ENCODE data around the gene EFHC2.
"Not testable (repeated sequence)": the region's sequence is repeated elsewhere in the genome, so short reads cannot be mapped to it uniquely, and the experiment has no call there.

The EFHC2 gene

DNA sequence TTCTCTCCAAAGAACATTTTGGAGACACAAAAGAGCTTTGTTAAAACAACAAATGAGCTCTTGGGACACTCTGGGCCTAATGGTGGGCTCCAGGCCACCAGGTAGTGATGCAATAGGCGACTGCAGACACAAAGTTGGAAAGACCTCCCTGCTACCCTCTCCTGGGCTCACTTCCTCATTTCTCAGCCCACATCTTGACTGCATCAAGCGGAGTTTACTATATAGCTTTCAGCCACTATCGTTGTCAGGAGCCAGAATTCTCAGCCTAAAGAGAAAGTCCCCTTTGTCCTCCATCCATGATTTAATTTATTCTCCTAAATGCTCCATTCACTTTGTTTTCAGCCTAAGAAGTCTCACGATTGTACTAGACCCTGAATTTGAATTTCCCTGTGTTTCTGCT lies 114.9 kb downstream of the EFHC2 start:
- no peak for DNase-seq

DNA sequence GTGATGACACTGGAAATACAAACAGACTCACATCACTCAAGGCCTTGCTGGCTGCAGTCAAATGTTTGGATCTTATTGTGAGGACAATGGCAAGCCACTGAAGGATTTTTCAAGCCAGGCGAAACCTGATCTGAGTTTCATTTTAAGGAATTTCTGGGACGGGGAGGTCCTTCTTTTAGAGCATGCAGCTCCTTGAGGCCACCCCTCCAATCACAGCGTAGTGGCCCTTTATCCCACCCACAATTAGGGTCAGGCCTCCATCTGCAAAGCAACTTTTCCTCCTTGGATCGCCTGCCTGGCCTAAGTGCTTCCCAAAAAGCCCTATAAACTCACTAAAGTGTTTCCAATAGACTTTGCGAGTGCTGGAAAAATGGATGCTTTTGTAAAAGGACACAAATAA lies 115.5 kb downstream of the EFHC2 start:
- no peak for DNase-seq

DNA sequence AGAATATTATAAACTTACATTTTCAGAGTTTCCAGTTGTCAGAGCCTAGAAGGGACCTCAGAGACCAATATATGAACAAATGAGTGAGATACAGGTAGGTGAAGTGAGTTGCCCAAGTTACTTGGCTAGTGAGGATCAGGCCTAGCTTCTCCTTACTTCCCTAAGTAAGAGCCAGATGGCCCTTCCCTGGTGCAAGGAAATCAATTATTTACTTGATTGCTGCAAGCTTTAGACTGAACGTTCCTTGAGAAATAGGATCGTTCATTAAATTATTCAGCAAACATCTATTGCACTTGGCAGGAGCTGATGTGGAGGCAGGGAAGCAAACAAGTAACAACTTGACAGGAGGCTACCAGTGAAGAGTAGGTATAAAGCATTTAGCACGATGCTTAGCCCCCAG lies 117.8 kb downstream of the EFHC2 start:
- DNase-seq = no peak

DNA sequence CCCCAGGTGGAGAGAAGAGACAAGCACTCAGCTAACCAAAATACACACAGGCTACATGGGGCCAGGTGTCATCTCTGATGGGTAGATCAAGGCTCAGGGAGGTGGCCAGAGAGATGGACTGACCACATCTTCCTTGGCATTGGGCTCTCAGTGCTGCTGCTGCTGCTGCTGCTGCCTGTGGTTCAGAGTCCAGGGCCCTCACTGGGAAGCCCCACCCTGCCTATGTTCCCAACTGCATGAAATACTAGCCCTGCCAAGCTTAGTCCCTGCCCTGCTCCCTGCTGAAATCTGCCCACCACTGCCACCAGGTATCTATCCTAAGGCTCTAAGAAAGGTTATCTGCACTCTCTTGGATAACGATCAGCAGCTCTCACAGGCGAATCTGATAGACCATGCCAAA lies 118.7 kb downstream of the EFHC2 start:
- DNase-seq = no peak

DNA sequence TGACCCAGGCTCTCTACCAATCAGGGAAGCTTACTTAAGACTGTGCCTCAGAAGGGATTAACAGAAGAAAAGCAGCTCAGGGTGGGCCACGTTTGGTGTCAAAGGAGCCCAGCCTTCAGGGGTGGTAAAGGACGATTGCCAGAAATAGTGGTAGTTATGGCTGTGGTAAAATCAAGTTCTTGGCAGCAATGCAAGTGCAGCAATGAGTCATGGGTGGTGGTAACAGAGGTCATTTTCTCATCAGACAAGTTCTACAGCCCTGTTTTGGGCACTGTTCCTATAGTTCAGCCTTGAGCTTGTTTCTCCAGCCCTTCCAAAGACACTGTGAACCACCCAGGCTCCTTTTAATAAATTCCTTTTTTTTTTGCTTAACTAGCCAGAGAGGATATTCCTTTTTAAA lies 120.3 kb downstream of the EFHC2 start:
- no peak for DNase-seq

DNA sequence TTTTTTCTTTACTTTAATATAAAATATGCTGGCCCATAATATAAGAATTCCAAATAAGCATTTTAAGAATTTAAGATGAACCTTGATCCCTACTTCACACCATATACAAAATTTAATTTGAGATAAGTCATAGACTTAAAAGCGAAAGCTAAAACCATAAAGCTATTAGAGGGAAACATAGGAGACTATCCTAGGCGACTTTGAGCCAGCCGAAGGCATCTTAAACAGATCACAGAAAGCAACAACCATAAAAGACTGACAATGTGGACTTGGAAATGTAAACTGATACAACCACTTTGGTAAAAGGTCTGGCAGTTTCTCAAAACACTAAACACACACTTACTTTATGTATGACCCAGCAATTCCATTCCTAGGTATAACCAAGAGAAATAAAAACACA lies 125.0 kb downstream of the EFHC2 start:
- no peak for DNase-seq

DNA sequence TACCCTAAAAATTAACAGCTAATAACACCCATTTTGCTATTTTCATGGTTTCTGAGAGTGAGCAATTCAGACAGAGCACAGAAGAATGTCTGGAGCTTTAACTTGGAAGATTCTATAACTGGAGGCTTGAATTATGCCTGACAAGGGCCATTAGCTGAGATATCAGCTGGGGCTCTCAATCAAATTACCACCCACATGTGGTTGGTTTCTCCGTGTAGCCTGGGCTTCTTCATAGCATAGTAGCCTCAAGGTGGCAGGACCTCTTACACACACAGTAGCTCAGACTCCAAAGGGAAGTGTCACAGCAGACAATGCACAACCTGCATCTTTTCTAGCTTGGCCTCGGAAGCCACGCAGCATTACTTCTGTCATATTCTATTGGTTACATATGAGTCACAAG lies 127.3 kb downstream of the EFHC2 start:
- no peak for DNase-seq

DNA sequence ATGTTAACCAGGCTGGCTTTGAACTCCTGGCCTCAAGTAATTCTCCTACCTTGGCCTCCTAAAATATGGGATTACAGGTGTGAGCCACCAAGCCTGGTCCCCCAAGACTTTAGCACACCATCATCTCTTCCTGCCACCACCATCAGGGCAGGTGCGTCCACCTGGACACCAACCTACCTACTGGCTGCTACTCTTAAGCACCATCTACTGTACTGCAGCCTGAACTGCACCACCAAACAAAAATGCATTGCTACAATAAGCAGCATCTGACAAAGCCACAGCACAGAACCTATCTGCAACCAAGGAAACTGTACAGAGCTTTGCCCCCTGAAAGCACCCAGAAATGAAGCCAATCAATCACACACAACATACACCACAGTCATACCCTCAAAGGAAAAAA lies 139.7 kb downstream of the EFHC2 start:
- DNase-seq = no peak

DNA sequence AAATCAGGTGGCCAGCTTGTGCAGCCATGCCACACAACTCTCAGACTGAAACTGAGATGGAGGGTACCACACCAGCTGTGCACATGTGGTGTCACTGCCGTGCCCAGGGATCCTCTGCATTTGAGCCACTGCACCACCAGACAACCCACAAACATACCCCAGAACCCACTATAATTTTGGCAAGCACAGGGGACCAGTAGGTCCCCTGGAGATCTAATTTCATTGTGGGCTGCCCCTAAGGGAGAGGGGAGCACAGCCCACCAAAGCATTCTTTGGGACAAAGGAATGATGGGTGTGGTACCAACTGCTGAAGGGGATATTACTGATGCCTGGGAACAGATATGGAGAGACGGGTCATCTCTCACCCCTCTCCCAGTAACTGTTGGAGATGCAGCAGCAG lies 140.9 kb downstream of the EFHC2 start:
- DNase-seq = no peak

DNA sequence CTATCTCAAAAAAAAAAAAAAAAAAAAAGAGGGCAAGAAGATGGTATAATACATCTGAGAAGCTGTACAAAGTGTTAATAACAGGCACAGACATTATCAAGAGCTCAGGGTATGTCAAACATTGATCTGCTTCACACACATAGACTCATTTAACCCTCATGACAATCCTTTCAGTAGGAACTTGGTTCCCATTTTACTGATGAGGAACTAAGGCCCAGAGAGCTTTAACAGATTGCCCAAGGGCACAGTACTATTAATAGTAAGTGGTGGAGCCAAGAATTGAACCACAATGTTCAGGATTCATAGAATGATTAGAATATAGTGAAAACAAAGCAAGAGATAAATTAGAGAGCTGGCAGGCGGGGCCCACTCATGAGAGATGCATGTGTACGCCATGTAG lies 154.4 kb downstream of the EFHC2 start:
- DNase-seq = no peak

DNA sequence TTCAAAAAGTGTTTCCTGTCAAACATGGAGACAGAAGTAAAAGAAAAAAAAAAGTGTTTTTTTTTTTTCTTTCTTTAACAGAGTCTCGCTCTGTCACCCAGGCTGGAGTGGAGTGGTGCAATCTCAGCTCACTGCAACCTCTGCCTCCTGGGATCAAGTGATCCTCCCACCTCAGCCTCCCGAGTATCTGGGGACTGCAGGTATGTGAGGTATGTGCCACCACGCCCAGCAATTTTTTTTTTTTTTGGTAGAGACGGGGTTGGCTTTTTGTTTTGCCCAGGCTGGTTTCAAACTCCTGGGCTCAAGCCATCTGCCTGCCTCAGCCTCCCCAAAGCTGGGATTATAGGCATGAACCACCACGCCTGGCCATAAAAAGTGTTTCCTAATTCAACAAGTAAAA lies 155.6 kb downstream of the EFHC2 start:
- DNase-seq = not testable (repeated sequence)

DNA sequence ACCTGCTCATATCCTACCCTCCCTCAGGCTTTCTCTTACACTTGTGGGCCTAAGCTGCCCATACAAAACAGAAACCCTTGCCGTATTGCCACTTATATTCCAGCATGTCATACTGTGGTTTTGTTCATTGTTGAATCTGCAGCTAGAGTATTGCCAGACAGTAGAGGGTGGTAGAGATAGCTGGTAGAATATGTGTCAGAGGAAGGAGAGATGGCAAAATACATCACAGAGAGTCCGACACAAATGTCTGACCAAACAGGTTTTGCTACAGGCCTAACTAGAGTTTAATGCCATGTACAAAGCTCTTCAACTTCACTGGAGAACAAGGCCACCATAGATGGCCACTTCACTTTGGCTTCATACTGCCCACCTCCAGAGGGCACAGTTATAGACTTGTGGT lies 160.1 kb downstream of the EFHC2 start:
- no peak for DNase-seq

DNA sequence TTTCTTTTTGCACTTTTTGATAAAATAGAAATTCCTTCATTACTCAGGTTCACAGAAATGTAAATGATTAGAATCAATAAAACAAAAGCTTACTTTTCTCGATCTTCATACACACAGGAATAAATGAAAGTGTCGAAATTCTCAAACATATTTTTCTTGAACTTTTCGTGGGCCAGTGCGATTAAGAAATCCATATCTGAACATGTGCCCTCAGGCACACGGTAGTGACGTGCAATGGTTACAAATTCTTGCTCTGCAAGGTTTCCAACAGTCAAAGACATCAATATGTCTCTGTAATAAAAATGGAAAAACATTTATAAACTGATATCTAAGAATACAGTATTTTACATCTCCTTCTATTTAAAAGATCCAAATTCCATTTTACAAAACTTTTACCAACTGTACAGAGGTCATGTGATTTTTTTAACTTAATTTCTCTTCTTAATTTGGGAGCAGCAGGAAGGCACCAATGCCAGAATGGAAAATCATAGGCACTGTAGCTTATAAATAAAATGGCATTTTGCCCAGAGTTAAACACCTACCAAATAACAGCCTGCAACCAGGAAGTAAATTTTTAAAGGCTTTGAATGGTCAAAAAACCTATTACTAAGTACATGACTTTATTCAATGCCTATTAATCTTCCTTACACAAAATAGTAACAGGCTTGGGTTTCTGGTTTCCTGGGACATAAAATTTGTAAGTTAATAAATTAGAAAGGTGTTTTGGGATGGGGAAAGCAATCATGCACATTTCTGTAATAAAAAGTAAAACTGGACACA lies 165.0 kb downstream of the EFHC2 start:
- no peak for DNase-seq

DNA sequence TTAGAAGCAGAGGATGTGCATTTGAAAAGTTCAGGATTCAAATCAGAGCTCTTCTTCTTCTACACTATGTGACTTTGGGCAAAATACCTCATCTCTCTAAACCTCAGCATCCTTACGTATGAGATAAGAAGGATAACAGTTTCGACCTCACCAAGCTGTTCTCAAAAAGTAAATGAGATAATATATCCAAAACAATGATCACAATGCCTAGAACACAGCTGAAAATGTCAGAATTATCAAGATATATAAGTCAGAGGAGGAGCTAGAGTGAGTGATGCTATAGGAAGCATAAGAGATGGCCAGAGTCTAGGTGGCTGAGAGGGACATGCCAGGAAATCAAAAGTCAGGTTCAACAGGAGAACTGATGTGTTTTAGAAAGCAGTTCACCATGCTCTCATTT lies 168.0 kb downstream of the EFHC2 start:
- no peak for DNase-seq

DNA sequence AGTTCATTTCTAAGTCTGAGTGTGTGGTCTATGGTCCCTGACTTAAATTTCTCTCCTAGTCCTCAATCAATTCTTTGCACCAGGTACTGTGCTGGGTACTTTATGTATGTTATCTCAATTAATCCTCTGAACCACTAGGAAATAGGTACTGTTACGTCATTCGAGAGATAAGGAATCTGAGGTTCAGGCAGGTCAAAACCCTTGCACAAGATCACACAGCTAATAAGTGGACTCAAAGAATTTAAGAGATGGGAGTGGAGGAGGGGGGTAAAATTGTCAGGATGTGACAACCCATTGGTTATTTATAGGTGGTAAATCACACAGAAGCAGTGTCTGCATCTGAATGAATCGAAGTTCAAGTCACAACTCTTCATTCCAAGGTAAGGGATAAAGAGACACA lies 169.4 kb downstream of the EFHC2 start:
- DNase-seq = no peak

DNA sequence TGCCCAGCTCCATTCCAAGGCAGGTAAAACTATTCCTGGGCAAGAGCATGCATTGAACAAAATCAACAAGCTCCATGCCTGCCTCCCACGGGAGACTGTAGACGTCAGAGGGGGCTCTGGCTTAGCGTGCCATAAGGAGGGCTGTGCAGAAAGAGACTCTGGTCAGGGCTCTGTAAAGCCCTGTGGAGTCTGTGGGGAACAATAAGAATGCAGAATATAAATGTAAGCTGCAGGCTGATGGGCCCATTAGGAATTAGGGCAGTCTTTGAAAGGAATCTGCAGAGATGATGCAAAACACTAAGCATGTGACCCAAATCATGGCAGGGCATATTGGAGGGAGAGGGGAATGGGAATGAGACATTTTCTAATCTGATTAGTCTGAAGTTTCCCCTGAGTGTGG lies 170.3 kb downstream of the EFHC2 start:
- no peak for DNase-seq

DNA sequence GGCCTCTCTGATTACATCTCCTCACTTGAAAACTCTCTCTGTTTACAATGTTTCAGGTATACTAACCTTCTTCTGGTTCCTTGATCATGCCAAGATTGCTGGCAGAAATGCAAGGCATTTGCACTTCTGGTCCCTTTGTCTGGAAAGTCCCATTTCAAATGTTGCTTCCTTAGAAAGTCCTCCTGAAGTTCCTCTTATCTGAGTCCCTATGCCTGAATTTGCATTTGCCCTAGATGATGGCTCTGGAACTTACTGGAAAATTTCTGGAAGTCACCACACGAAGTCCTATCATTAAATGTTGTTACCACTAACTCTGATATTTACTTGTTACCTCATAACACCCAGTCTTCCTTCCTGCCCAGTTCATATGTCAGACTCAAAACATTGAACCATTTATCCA lies 176.4 kb downstream of the EFHC2 start:
- DNase-seq = no peak

DNA sequence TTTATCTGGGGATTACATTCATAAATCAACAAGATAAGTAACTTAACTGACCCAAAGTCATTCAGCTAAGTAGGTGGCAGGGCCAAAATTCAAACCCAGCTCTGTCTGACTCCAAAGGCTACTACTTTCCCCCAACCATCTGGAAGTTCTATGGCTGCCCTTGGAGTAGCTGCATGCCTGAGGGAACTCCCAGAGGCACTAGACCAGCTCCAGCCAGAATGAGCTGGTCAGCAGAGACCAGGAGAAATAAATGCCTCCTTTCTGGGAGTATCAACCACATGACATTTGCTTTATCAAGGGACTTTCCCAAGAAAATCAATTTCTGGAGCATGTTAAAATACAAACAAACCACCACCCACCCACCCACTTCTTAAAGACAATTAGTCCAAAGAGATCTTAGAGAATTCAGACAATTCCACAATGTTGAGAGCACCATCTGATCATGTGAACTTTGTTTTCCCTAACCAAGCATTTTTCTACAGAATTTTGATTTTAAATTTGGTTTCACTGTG lies 180.5 kb downstream of the EFHC2 start:
- DNase-seq = no peak

DNA sequence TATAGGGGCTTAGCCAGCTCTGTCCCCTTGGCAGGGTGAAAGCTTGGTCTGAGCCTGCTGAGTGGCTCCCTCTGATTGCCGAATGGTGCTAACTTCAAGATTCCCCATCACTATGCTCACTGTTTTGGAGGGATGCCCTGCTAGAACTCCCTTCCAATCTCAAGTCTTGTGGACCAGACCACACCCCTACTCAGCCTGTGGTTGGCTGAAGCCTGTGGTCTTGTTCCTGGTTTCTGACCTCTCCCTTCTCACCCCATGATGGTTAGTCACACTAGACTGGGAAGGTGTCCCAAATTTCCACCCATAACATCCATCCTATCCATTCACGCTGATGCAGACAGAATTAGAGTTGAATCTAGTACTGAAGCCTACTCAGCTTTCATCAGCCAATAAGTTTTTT lies 185.6 kb downstream of the EFHC2 start:
- DNase-seq = no peak

DNA sequence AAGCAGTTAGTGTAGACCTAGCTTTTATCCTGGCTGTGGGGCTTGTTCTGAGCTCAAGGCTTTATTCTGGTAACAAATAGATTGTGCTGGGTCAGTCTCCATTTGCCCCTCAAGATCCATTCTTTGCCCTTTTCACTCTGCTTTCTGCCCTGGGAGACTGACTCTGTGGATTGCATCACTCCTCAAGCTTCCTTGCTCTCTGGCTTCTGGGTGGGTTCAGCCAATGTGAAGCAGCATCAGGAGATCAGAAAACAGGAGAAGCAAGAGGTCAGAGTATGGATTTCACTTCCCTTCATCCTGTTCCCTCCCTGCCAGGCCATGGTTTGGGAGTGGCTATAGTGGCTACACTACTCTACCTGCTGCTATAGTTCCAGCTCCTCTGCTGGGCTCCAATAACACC lies 186.2 kb downstream of the EFHC2 start:
- no peak for DNase-seq

DNA sequence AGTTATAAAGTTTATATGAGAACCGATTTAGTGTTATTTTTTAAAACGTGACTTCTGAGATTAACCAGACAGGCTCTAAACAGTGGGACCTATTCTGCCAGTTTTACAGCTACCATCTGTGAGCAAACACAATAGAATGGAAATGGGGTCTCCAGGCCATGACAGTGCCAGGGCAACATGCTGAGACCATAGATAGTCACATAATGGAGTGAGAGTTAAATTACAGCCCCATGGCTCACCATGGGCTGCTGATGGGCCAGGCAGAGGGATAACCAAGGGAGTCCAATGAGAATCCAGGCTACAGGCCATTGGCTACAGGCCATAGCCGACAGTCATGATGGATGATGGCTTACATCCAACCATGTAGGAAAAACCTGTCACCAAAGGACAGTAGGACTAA lies 186.7 kb downstream of the EFHC2 start:
- no peak for DNase-seq

DNA sequence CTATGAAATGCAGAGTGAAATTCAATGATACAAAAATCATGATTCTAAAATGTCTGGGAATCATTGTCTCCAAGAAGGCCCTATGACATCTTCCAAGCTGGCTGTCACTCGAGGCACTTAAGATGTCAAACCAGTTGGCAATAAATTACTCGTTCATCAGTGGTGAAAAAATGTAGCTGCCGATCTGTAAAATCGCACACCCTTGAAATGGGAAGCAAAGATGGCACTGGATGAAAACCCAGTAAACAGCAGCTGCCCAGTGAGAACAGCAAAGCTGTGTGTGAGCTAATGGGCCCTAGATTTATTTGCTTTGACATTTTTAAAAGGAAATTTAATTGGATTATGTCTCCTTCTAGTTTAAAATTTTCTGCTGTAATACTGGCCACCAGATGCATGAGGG lies 188.3 kb downstream of the EFHC2 start:
- DNase-seq = no peak

DNA sequence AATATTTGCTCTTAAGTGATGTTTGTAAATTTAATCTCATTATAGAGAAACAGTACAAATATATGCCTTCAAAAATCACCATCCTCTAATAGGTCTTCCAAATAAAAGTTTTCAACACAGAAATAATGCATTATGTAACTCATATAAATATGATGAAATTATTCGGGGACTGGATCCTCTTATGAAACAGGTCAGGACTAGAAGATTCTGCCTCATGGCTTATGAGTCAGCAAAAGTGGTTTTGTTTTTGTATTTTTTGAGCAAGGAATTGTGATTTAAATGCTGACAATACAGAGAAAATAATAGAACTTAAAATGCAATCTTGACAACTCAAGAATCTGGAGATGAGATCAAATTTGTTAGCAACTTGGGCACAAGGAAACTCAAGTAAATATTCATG lies 190.6 kb downstream of the EFHC2 start:
- no peak for DNase-seq

DNA sequence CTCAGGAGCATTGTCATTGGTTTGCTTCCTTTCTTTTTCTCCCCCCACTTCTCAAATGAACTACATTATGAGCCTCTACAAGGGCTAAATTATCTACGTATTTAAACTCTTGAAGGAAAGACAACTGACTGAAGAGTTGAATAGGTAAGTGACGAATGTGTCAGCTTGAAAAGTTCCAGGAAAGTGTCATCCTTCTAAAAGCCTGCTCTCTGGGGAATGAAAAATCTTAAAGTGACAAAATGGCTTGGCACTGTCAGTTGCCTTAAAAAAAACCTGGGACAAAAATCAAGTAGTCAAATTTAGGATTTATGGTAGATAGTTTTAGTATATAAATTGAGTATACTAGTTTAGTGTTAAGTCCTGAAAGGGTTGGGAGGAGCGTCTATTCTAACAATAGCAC lies 196.3 kb downstream of the EFHC2 start:
- DNase-seq = no peak

DNA sequence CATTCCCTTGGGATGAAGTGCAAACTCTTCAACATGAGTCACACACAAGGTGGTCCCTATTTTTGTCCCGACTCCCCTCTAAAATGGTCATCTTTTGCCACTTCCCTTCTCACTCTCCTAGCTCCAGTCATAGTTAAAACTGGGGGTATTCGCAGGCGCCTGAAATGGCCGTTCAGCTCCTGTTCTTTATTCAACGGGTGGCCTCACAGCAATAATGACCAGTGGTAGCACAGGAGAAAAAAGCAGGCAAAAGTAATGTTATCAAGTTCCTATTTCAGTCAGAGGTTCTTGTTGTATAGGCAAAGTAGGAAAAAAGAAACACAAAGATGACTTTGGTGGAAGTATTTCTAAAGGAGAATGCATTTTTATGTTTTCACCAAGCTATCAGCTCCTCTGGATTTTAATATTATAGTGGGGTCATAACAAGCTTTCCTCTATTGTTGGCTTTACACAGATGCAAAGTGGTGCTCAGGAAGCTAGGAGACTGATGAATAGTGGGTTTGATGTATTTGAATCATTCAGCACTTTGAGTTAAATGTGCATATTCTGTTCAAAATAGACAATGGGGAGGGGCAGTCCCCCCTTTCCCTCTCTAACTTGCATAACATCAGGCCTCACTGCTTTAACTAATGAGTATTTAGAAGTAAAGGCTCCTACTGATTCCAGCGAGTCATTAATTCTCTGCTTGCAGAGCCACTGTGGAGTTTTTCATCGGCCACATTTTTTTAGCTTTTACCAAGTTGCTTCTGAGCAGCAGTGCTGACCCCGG lies 199.1 kb downstream of the EFHC2 start:
- no peak for DNase-seq
